Stimulated activated CD8-positive, alpha-beta memory T cell treated with anti-CD3 and anti-CD28 coated beads, Interleukin-15, amount 100 ng/mL, for 24 hours (primary cell): Measurements from ENCODE around the gene MALL.
"Not testable (repeated sequence)": the region's sequence is repeated elsewhere in the genome, so short reads cannot be mapped to it uniquely, and the experiment has no call there.

Experiments
- DNase-seq: peaks from one replicate; pipeline ENCODE4 v3.0.0-alpha.2; 2020; ENCODE audit warnings: low read depth

Gene MALL

GRCh38 chr2:110050222-110050621, 65.4 kb downstream of the MALL start:
- DNase-seq, result not testable (repeated sequence)

GRCh38 chr2:110049769-110050168, 65.9 kb downstream of the MALL start:
- not testable (repeated sequence) for DNase-seq

- DNase-seq, result not testable (repeated sequence)
Observed at GRCh38 chr2:110048255-110049197, 67.1 kb downstream of the MALL start.

- DNase-seq, result not testable (repeated sequence)
Observed at GRCh38 chr2:110047225-110047624, 68.4 kb downstream of the MALL start.

DNA sequence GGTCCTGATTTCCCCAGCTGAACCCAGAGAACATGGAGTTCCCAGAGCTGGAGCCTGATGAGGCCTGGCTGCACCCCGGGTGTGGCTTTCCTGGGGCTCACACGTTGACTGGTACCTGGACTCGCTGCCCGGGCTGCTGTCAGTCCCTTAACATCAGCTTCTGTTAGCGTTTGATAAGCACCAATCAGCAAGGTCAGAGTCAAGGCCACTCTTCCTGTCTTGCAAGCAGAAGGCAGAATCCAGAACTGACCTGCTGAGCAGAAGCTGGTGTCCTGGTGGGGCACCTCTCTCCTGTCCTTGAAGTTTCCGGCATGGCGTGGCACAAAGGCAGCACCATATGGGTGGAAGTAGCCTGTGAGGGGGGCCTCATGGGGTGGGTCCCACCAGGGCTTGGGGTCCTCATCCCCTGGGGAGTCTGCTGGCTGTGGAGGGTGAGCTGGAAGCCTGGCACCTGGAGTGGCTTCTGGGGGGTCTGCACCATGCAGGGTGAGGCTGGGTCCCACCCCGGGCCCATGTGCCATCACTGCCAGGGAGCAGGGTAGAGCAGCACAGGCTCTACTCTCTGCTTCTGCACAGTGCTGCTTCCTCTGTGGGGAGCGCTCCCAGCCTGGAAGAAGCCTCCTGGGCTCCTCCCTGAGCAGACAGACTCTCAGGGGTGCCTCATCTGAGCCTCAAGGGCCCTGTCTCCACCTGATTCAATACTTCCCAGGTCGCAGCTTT, 73.5 kb downstream of the MALL start:
- not testable (repeated sequence) for DNase-seq

DNA sequence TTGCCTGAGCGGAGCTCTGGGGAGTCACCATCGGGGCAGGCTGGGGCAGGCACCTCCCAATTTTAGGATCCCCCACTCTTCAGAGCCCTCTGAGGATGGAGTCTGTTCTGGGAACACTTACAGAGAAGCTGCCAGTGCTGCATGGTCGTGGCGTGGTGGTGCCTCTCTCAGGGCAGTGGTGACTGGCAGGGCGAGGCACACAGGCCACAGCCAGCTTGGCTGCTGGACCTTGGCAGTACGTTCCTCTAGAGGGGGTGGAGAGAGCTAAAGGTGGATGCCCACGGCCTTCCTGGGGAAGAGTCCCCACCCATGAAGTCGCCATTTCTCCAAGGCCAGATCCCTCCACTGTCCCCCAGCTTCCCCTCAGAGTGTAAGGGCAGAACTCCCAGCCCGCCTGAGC, 78.3 kb downstream of the MALL start:
- not testable (repeated sequence) for DNase-seq

DNA sequence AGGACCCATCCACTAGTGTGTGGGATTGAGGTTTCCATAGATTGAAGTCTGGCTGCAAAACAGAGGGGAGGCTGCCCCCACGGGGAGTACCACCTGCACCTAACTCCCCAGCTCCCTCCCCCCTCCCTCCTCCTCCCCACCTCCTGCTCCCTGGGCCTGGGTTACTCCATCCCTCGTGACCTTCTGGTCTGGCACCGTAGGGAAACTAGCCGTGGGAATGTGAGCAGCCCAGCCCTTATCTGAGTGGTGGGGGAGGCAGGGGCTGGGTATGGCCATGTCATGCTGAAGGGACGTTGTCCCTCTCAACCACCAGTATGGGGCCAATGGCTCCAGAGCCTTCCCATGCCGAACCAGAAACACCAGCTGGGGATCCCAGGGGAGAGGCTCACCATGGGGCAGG, 80.2 kb downstream of the MALL start:
- DNase-seq, result not testable (repeated sequence)

DNA sequence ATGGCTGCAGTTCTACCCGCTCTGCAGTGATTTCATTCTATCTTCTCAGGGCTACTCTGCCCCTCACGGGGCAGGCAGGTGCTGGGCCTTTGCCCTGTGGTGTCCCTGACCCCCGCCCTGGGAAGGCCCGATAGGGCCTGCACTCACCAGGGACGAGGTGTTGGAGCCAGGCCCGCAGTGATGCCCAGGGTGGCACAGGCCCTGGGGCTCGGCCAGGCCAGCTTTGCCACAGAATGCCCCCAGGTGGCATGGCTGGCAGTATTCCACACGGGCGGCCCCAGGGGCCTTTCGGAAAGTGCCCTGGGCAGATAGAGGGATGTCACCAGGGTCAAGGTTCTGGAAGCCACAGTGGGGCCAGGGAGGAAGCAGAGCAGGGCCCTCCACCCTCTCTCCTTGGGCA, 80.7 kb downstream of the MALL start:
- not testable (repeated sequence) for DNase-seq
